Neural cell (in vitro differentiated cells): ENCODE measurements around the gene NPTXR. TPM values are rescaled to one million over a fixed set of nuclear protein-coding genes. Genes with fewer than 3 reads are reported as not detected.
A peak's percentile ranks its signal among the peaks of the same experiment; 100 is the strongest.
"Not testable (repeated sequence)": the region's sequence is repeated elsewhere in the genome, so short reads cannot be mapped to it uniquely, and the experiment has no call there.

Experiments used
- H2AFZ ChIP-seq: fragments of 200-600, 300-800 bp; sonication (generic), shearing (Covaris generic); 2 replicates; pipeline ENCODE4 v1.6.0; 2014; ENCODE audit warnings: low read depth, mild to moderate bottlenecking, antibody characterized with exemption, low read length, moderate library complexity
- H3F3A ChIP-seq: fragments of 200-600 bp; shearing (Covaris generic); 2 replicates; pipeline ENCODE4 v1.6.1; 2016; ENCODE audit warnings: mild to moderate bottlenecking, moderate library complexity, mixed read lengths, antibody characterized with exemption, low read length; ENCODE audit not compliant: insufficient read depth, poor library complexity, severe bottlenecking
- H3K27ac ChIP-seq: fragments of 200-600, 300-800 bp; sonication (generic), shearing (Covaris generic); 2 replicates; pipeline ENCODE4 v1.5.1; 2014; ENCODE audit warnings: mild to moderate bottlenecking, low read length, moderate library complexity
- H3K27me3 ChIP-seq: fragments of 300-800, 200-600 bp; sonication (generic), shearing (Covaris generic); 2 replicates; pipeline ENCODE4 v1.6.0; 2014; ENCODE audit warnings: mild to moderate bottlenecking, low read depth, low read length, moderate library complexity; ENCODE audit not compliant: insufficient read depth
- H3K36me3 ChIP-seq: fragments of 300-800, 200-600 bp; sonication (generic), shearing (Covaris generic); 2 replicates; pipeline ENCODE4 v1.5.1; 2014; ENCODE audit warnings: mild to moderate bottlenecking, antibody characterized with exemption, low read length, moderate library complexity; ENCODE audit not compliant: insufficient read depth
- H3K4me2 ChIP-seq: fragments of 300-800, 200-600 bp; sonication (generic), shearing (Covaris generic); 2 replicates; pipeline ENCODE4 v1.6.0; 2014; ENCODE audit warnings: mild to moderate bottlenecking, low read length
- H3K4me3 ChIP-seq: fragments of 300-800, 200-600 bp; sonication (generic), shearing (Covaris generic); 2 replicates; pipeline ENCODE4 v1.5.1; 2014; ENCODE audit warnings: mild to moderate bottlenecking, low read length, moderate library complexity
- H3K79me2 ChIP-seq: fragments of 200-600 bp; shearing (Covaris generic); replicated peaks from 2 replicates; pipeline ENCODE4 v1.6.0; 2014; ENCODE audit warnings: mild to moderate bottlenecking, low read length, moderate library complexity; ENCODE audit not compliant: insufficient read depth
- H3K9ac ChIP-seq: fragments of 300-800, 200-600 bp; sonication (generic), shearing (Covaris generic); 2 replicates; pipeline ENCODE4 v1.6.1; 2016; ENCODE audit warnings: mild to moderate bottlenecking, low read length, mixed read lengths
- H3K9me2 ChIP-seq: fragments of 200-600 bp; shearing (Covaris generic); 2 replicates; pipeline ENCODE4 v1.6.1; 2016; ENCODE audit warnings: mild to moderate bottlenecking, low read length, mixed read lengths; ENCODE audit not compliant: insufficient read depth
- H3K9me3 ChIP-seq: fragments of 200-600, 300-800 bp; sonication (generic), shearing (Covaris generic); 2 replicates; pipeline ENCODE4 v1.6.1; 2016; ENCODE audit warnings: mild to moderate bottlenecking, mixed run types, low read length, moderate library complexity, mixed read lengths
- H4K20me1 ChIP-seq: fragments of 200-600 bp; shearing (Covaris generic); 2 replicates; pipeline ENCODE4 v1.6.1; 2016; ENCODE audit warnings: mild to moderate bottlenecking, mixed run types; ENCODE audit not compliant: insufficient read depth
- CTCF ChIP-seq: fragments of 450-650 bp; IDR thresholded peaks from 2 replicates; pipeline ENCODE4 v1.5.1; 2014; ENCODE audit warnings: antibody characterized with exemption, mild to moderate bottlenecking, moderate library complexity; ENCODE audit not compliant: poor library complexity, severe bottlenecking
- EP300 ChIP-seq: fragments of 450-650 bp; conservative IDR thresholded peaks from 2 replicates; pipeline ENCODE4 v1.6.1; 2014; ENCODE audit warnings: antibody characterized with exemption, mild to moderate bottlenecking, moderate library complexity; ENCODE audit not compliant: poor library complexity, severe bottlenecking
- EZH2 ChIP-seq: fragments of 200-600, 300-800 bp; shearing (Covaris generic), sonication (generic); IDR thresholded peaks from 2 replicates; pipeline ENCODE4 v1.6.1; 2014; ENCODE audit warnings: antibody characterized with exemption, low read length, borderline replicate concordance, mild to moderate bottlenecking; ENCODE audit not compliant: insufficient read depth, poor library complexity, severe bottlenecking
- MXI1 ChIP-seq: fragments of 450-650 bp; conservative IDR thresholded peaks from 2 replicates; pipeline ENCODE4 v1.6.1; 2014; ENCODE audit warnings: antibody characterized with exemption, mild to moderate bottlenecking; ENCODE audit not compliant: poor library complexity, severe bottlenecking
- POLR2AphosphoS5 ChIP-seq: IDR thresholded peaks from 2 replicates; pipeline ENCODE4 v1.6.1; 2012
- RAD21 ChIP-seq: fragments of 450-650 bp; conservative IDR thresholded peaks from 2 replicates; pipeline ENCODE4 v1.6.1; 2014; ENCODE audit warnings: antibody characterized with exemption, mild to moderate bottlenecking, moderate library complexity
- REST ChIP-seq: IDR thresholded peaks from 2 replicates; pipeline ENCODE4 v1.6.1; 2012; ENCODE audit warnings: borderline replicate concordance
- SMC3 ChIP-seq: fragments of 450-650 bp; conservative IDR thresholded peaks from 2 replicates; pipeline ENCODE4 v1.6.1; 2014; ENCODE audit warnings: antibody characterized with exemption, mild to moderate bottlenecking, moderate library complexity; ENCODE audit not compliant: poor library complexity
- TAF1 ChIP-seq: IDR thresholded peaks from 2 replicates; pipeline ENCODE4 v1.6.1; 2012; ENCODE audit warnings: low read depth
- polyA plus RNA-seq: library from polyadenylated mRNA; depleted of rRNA; stranded (reverse); fragments of >200 nt; gene quantifications from 2 replicates; pipeline ENCODE4 v1.2.3, GENCODE V29; 2014

NPTXR gene
- polyA plus RNA-seq, 1 donor from 2014 or later = 17.0 TPM

- H3K9ac ChIP-seq, H3K36me3 ChIP-seq, H2AFZ ChIP-seq, H3K4me2 ChIP-seq, H3K4me3 ChIP-seq, H4K20me1 ChIP-seq, H3K79me2 ChIP-seq, H3K27me3 ChIP-seq, H3K9me2 ChIP-seq, H3K27ac ChIP-seq, H3K9me3 ChIP-seq, H3F3A ChIP-seq: not testable (repeated sequence)
Observed at GRCh38 chr22:38853883-38854282, 10.1 kb upstream of the NPTXR start.

GRCh38 chr22:38853196-38853651 is 9.4 kb upstream of the NPTXR start:
- no peak overlapping the region for H3K4me2 ChIP-seq
- no peaks in the 10 kb centered on the region for H3K79me2 ChIP-seq
- peak overlapping the region; percentile 8 for H3K9ac ChIP-seq
- H3K9me3 ChIP-seq = no peaks in the 10 kb centered on the region
- H3K36me3 ChIP-seq = no peaks in the 10 kb centered on the region
- no peaks in the 10 kb centered on the region for H3F3A ChIP-seq
- no peaks in the 10 kb centered on the region for H3K27me3 ChIP-seq
- H3K9me2 ChIP-seq = no peaks in the 10 kb centered on the region
- no peaks in the 10 kb centered on the region for H4K20me1 ChIP-seq
- H3K4me3 ChIP-seq = no peak overlapping the region
- no peak overlapping the region for H3K27ac ChIP-seq
- H2AFZ ChIP-seq = no peak overlapping the region
- no peak for TF ChIP-seq CTCF
- no peak for TF ChIP-seq SMC3
- TF ChIP-seq EP300 = no peak
- no peak for TF ChIP-seq RAD21
- TF ChIP-seq REST = no peak
- no peak for TF ChIP-seq POLR2AphosphoS5
- no peak for TF ChIP-seq EZH2
- no peak for TF ChIP-seq MXI1
- no peak for TF ChIP-seq TAF1

GRCh38 chr22:38852522-38852921 is 8.7 kb upstream of the NPTXR start:
- Histone ChIP-seq H3K4me2 (no peak overlapping the region), H3K9ac (no peak overlapping the region)
- TF ChIP-seq POLR2AphosphoS5 = no peak

More at GRCh38 chr22:38852522-38852921, 8.7 kb upstream of the NPTXR start:
- Histone ChIP-seq H3K9me3 (no peaks in the 10 kb centered on the region), H3K9me2 (no peaks in the 10 kb centered on the region), H3K27me3 (no peaks in the 10 kb centered on the region), H3K27ac (no peak overlapping the region), H3K4me3 (no peak overlapping the region), H4K20me1 (no peaks in the 10 kb centered on the region), H3F3A (no peaks in the 10 kb centered on the region), H2AFZ (no peak overlapping the region), H3K36me3 (no peaks in the 10 kb centered on the region), H3K79me2 (no peaks in the 10 kb centered on the region)
